A375 (cell line): ENCODE data around the gene LEFTY2. TPM values are rescaled to one million over a fixed set of nuclear protein-coding genes. Genes with fewer than 3 reads are reported as not detected.

Experiments
- small RNA-seq: library from RNA; depleted of rRNA; stranded (forward); fragments of <200 nt; gene quantifications from one replicate; pipeline ENCODE3, GENCODE V24; 2014
- total RNA-seq: library from RNA; depleted of rRNA; stranded (reverse); fragments of >200 nt; shearing (Covaris generic); gene quantifications from 2 replicates; pipeline ENCODE4 v1.2.3, GENCODE V29; 2014; rRNA removed

The LEFTY2 gene
- total RNA-seq: not detected in 2 replicates

GRCh38 chr1:225941187-225941941, at the start of gene LEFTY2:
Gene LEFTY2 (minus strand): TSS chr1:225941220. CDS start chr1:225941140, 80 bp downstream.

GRCh38 chr1:225923692-225924555, 17.1 kb downstream of the LEFTY2 start, which contains the start of gene PYCR2:
Gene PYCR2 (minus strand): TSS chr1:225924250. CDS start chr1:225924110, 140 bp downstream.

GRCh38 chr1:225888898-225889601, 52.0 kb downstream of the LEFTY2 start, which contains the start of gene LEFTY1:
Gene LEFTY1 (minus strand): TSS chr1:225889146. CDS start chr1:225889066, 80 bp downstream.

Small RNA genes within 50 kb of the gene (small RNA-seq; reads per million reads assigned to genes)
- gene AL117348.1 (not detected), gene NDUFA3P3 (not detected)

Other genes with a start within 250 kb of the LEFTY2 start
- 140 and 148 TPM in 2 replicates for gene SRP9, start 163.4 kb downstream of the LEFTY2 start, total RNA-seq
- gene EPHX1, start 131.1 kb downstream of the LEFTY2 start, total RNA-seq: 16.7 and 19.0 TPM in 2 replicates
- 58.1 and 68.7 TPM in 2 replicates for gene TMEM63A, start 58.8 kb downstream of the LEFTY2 start, total RNA-seq
- gene LEFTY1, start 52.1 kb downstream of the LEFTY2 start, total RNA-seq: 0.38 and 0.82 TPM in 2 replicates
- 122 and 138 TPM in 2 replicates for gene PYCR2, start 17.0 kb downstream of the LEFTY2 start, total RNA-seq
- gene SDE2, start 58.1 kb upstream of the LEFTY2 start, total RNA-seq: 38.0 and 39.6 TPM in 2 replicates
- gene H3-3A, start 121.5 kb upstream of the LEFTY2 start, total RNA-seq: 179 and 228 TPM in 2 replicates
- 40.0 and 41.8 TPM in 2 replicates for gene ACBD3, start 245.5 kb upstream of the LEFTY2 start, total RNA-seq